Fibroblast of skin of left quadriceps (primary cell): ENCODE measurements around the gene CTXND2.

ENCODE experiments used
- DNase-seq, 2 experiments: peaks; one replicate each; pipeline ENCODE4 v3.0.0-alpha.2; 2013; ENCODE audit warnings: low read depth in 2 of 2

The CTXND2 gene

GRCh38 chr1:150960646-150961045 is 73.7 kb downstream of the CTXND2 start:
- no peak for DNase-seq

DNA sequence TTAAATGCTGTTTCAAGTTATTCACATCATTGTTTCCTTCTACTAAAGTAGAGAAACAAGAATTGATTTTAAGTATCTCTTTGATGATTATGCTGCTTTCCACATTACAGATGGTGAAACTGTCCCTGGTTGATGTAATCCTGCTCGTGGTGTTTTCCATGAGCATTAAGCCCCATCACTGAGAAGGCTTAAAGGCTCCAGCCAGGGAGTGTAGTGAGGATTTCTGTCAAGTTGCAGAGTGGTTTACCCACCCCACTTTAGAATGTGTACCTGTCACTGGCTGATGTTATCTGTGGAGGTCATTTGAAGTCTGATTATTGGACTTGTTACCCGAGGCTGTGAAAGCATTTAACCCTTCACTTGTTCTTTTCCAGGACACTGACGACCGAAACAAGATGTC is 74.8 kb downstream of the CTXND2 start:
- DNase-seq, result no peak
